ENCODE data around the gene NAXE. TPM values are rescaled to one million over a fixed set of nuclear protein-coding genes. Genes with fewer than 3 reads are reported as not detected.

NAXE gene
- total RNA-seq, 1 donor from 2014 or later: 59.6 TPM

- TF ChIP-seq CTCF (IDR thresholded peaks at IDR 0.05): no peak
- H3K4me3 Mint-ChIP-seq (ENCODE audit: unreplicated experiment): no peak overlapping the region
- H3K27me3 Mint-ChIP-seq (ENCODE audit: low read depth): peaks cover 3% of the 10 kb centered on the region
- no peaks in the 10 kb centered on the region for H3K36me3 Mint-ChIP-seq (ENCODE audit: low read depth)
- no peaks in the 10 kb centered on the region for H3K9me3 Mint-ChIP-seq (ENCODE audit: low read depth)
- no peak for DNase-seq (ENCODE audit: low spot score)
- H3K27ac Mint-ChIP-seq (ENCODE audit: unreplicated experiment): no peak overlapping the region
- peaks cover 2% of the 10 kb centered on the region for H3K4me1 Mint-ChIP-seq (ENCODE audit: low read depth)
These were observed 14.0 kb upstream of the NAXE start for GRCh38 chr1:156577550-156577949.

GRCh38 chr1:156578055-156578454 lies 13.5 kb upstream of the NAXE start:
- H3K27ac Mint-ChIP-seq (ENCODE audit: unreplicated experiment): no peak overlapping the region
- TF ChIP-seq CTCF (IDR thresholded peaks at IDR 0.05): no peak
- no peak overlapping the region for H3K4me3 Mint-ChIP-seq (ENCODE audit: unreplicated experiment)
- H3K9me3 Mint-ChIP-seq (ENCODE audit: low read depth): no peaks in the 10 kb centered on the region
- H3K4me1 Mint-ChIP-seq (ENCODE audit: low read depth): no peaks in the 10 kb centered on the region
- no peak for DNase-seq (ENCODE audit: low spot score)
- H3K27me3 Mint-ChIP-seq (ENCODE audit: low read depth): peaks cover 3% of the 10 kb centered on the region
- no peaks in the 10 kb centered on the region for H3K36me3 Mint-ChIP-seq (ENCODE audit: low read depth)

GRCh38 chr1:156579472-156579871 lies 12.1 kb upstream of the NAXE start, which contains the start of gene TTC24:
TTC24 (plus strand) TSS chr1:156579723; CDS start chr1:156581365, 1,642 bp downstream.
- no peak for TF ChIP-seq CTCF (IDR thresholded peaks at IDR 0.05)
- Mint-ChIP-seq H3K27me3 (ENCODE audit: low read depth) (peaks cover 3% of the 10 kb centered on the region), H3K9me3 (ENCODE audit: low read depth) (no peaks in the 10 kb centered on the region), H3K36me3 (ENCODE audit: low read depth) (no peaks in the 10 kb centered on the region), H3K4me1 (ENCODE audit: low read depth) (peaks cover 3% of the 10 kb centered on the region), H3K27ac (ENCODE audit: unreplicated experiment) (no peak within 1 kb of the TSS), H3K4me3 (ENCODE audit: unreplicated experiment) (no peak within 1 kb of the TSS)
- no peak for DNase-seq (ENCODE audit: low spot score)

- Mint-ChIP-seq H3K27me3 (ENCODE audit: low read depth) (peaks cover 3% of the 10 kb centered on the region), H3K36me3 (ENCODE audit: low read depth) (no peaks in the 10 kb centered on the region), H3K4me3 (ENCODE audit: unreplicated experiment) (no peak overlapping the region), H3K9me3 (ENCODE audit: low read depth) (no peaks in the 10 kb centered on the region), H3K4me1 (ENCODE audit: low read depth) (peaks cover 3% of the 10 kb centered on the region), H3K27ac (ENCODE audit: unreplicated experiment) (peak overlapping the region; percentile 22)
- no peak for TF ChIP-seq CTCF (IDR thresholded peaks at IDR 0.05)
- no peak for DNase-seq (ENCODE audit: low spot score)
These were observed 9.8 kb upstream of the NAXE start for GRCh38 chr1:156581661-156582387.

- H3K9me3 Mint-ChIP-seq (ENCODE audit: low read depth): no peaks in the 10 kb centered on the region
- peaks cover 3% of the 10 kb centered on the region for H3K27me3 Mint-ChIP-seq (ENCODE audit: low read depth)
- no peak overlapping the region for H3K27ac Mint-ChIP-seq (ENCODE audit: unreplicated experiment)
- DNase-seq (ENCODE audit: low spot score): no peak
- no peaks in the 10 kb centered on the region for H3K36me3 Mint-ChIP-seq (ENCODE audit: low read depth)
- H3K4me3 Mint-ChIP-seq (ENCODE audit: unreplicated experiment): no peak overlapping the region
- peaks cover 3% of the 10 kb centered on the region for H3K4me1 Mint-ChIP-seq (ENCODE audit: low read depth)
- no peak for TF ChIP-seq CTCF (IDR thresholded peaks at IDR 0.05)
These were observed 9.1 kb upstream of the NAXE start for GRCh38 chr1:156582388-156583017.

All from chondrocyte (in vitro differentiated cells).